Central memory CD8-positive, alpha-beta T cell (primary cell): Measurements from ENCODE around the gene IFRD2.

Experiments
- ATAC-seq: fragments of 150-1000 bp; cut with Tn5 transposase; replicated peaks from 2 replicates; pipeline ENCODE4 v1.10.0; 2022; ENCODE audit warnings: mild to moderate bottlenecking, moderate FRiP score, moderate number of reproducible peaks; ENCODE audit not compliant: poor library complexity, severe bottlenecking; ENCODE audit errors: extremely low read depth
- DNase-seq, 2 donors: peaks; one replicate each; pipeline ENCODE4 v3.0.0; 2021; ENCODE audit warnings: low spot score in 2 of 2
- H3K27ac Mint-ChIP-seq: one replicate; pipeline ENCODE4 v1.8.0; 2022; ENCODE audit warnings: low read depth, mild to moderate bottlenecking, moderate library complexity, mixed read lengths
- H3K27me3 Mint-ChIP-seq: one replicate; pipeline ENCODE4 v1.8.0; 2022; ENCODE audit warnings: mixed read lengths
- H3K36me3 Mint-ChIP-seq: one replicate; pipeline ENCODE4 v1.8.0; 2022; ENCODE audit warnings: mild to moderate bottlenecking, moderate library complexity, mixed read lengths; ENCODE audit not compliant: insufficient read depth
- H3K4me1 Mint-ChIP-seq: one replicate; pipeline ENCODE4 v1.8.0; 2022; ENCODE audit warnings: mixed read lengths
- H3K4me3 Mint-ChIP-seq: one replicate; pipeline ENCODE4 v1.8.0; 2022; ENCODE audit warnings: mild to moderate bottlenecking, moderate library complexity, mixed read lengths
- H3K9me3 Mint-ChIP-seq: one replicate; pipeline ENCODE4 v1.8.0; 2022; ENCODE audit warnings: mixed read lengths

Gene IFRD2

GRCh38 chr3:50241713-50242380 is 50.4 kb downstream of the IFRD2 start:
- Mint-ChIP-seq H3K27me3 (no peaks in the 10 kb centered on the region), H3K4me1 (peaks cover 80% of the 10 kb centered on the region), H3K27ac (peak overlapping the region; percentile 88), H3K36me3 (peaks cover 42% of the 10 kb centered on the region), H3K9me3 (no peaks in the 10 kb centered on the region), H3K4me3 (peak overlapping the region; percentile 80)
- no peak for DNase-seq
- ATAC-seq = no peak

- peak overlapping the region; percentile 80 for H3K4me3 Mint-ChIP-seq
- no peaks in the 10 kb centered on the region for H3K9me3 Mint-ChIP-seq
- ATAC-seq = no peak
- H3K27me3 Mint-ChIP-seq = no peaks in the 10 kb centered on the region
- H3K27ac Mint-ChIP-seq = peak overlapping the region; percentile 88
- peaks cover 75% of the 10 kb centered on the region for H3K4me1 Mint-ChIP-seq
- peaks cover 40% of the 10 kb centered on the region for H3K36me3 Mint-ChIP-seq
- no peak for DNase-seq
Observed at GRCh38 chr3:50241163-50241562, 51.1 kb downstream of the IFRD2 start.

GRCh38 chr3:50239649-50240048 is 52.6 kb downstream of the IFRD2 start:
- DNase-seq (no peak), ATAC-seq (no peak)
- no peaks in the 10 kb centered on the region for H3K9me3 Mint-ChIP-seq
- peaks cover 69% of the 10 kb centered on the region for H3K4me1 Mint-ChIP-seq
- no peaks in the 10 kb centered on the region for H3K27me3 Mint-ChIP-seq
- H3K4me3 Mint-ChIP-seq = peak overlapping the region; percentile 99
- peaks cover 36% of the 10 kb centered on the region for H3K36me3 Mint-ChIP-seq
- H3K27ac Mint-ChIP-seq = peak overlapping the region; percentile 88

GRCh38 chr3:50238549-50239026 is 53.6 kb downstream of the IFRD2 start:
- Mint-ChIP-seq H3K36me3 (peaks cover 33% of the 10 kb centered on the region), H3K27me3 (no peaks in the 10 kb centered on the region), H3K27ac (peak overlapping the region; percentile 95), H3K4me1 (peaks cover 63% of the 10 kb centered on the region), H3K9me3 (no peaks in the 10 kb centered on the region), H3K4me3 (peak overlapping the region; percentile 99)
- no peak for DNase-seq
- ATAC-seq = no peak

- peaks cover 68% of the 10 kb centered on the region for H3K4me1 Mint-ChIP-seq
Observed at GRCh38 chr3:50237754-50238548, 54.3 kb downstream of the IFRD2 start.

More at GRCh38 chr3:50237754-50238548, 54.3 kb downstream of the IFRD2 start:
- no peaks in the 10 kb centered on the region for H3K27me3 Mint-ChIP-seq
- H3K36me3 Mint-ChIP-seq = peaks cover 31% of the 10 kb centered on the region
- H3K4me3 Mint-ChIP-seq = peak overlapping the region; percentile 99
- ATAC-seq (peak; percentile 54), DNase-seq (peak; percentile 69 to 74)
- no peaks in the 10 kb centered on the region for H3K9me3 Mint-ChIP-seq
- H3K27ac Mint-ChIP-seq = peak overlapping the region; percentile 95
